MM.1S (cell line): ENCODE results near the gene MYLK2.

Experiments used
- DNase-seq: peaks from one replicate; pipeline ENCODE4 v3.0.0-alpha.2; 2015
- H2AFZ ChIP-seq: fragments of 300-600 bp; sonication (generic); 2 replicates; pipeline ENCODE4 v1.6.0; 2016; ENCODE audit warnings: antibody characterized with exemption, low read length
- H3F3A ChIP-seq: fragments of 300-600 bp; sonication (generic); 2 replicates; pipeline ENCODE4 v1.6.1; 2016; ENCODE audit warnings: mild to moderate bottlenecking, antibody characterized with exemption, low read length, moderate library complexity, mixed read lengths; ENCODE audit not compliant: insufficient read depth
- H3K27ac ChIP-seq: fragments of 300-600 bp; sonication (generic); 2 replicates; pipeline ENCODE4 v1.5.1; 2016; ENCODE audit warnings: mild to moderate bottlenecking, low read length
- H3K27me3 ChIP-seq: fragments of 300-600 bp; sonication (generic); replicated peaks from 2 replicates; pipeline ENCODE4 v1.6.0; 2016; ENCODE audit warnings: low read length; ENCODE audit not compliant: insufficient read depth
- H3K36me3 ChIP-seq: fragments of 300-600 bp; sonication (generic); replicated peaks from 2 replicates; pipeline ENCODE4 v1.6.1; 2016; ENCODE audit warnings: mild to moderate bottlenecking, low read length, mixed read lengths; ENCODE audit not compliant: insufficient read depth
- H3K4me1 ChIP-seq: fragments of 300-600 bp; sonication (generic); 2 replicates; pipeline ENCODE4 v1.6.1; 2016; ENCODE audit warnings: low read length, mixed read lengths
- H3K4me2 ChIP-seq: fragments of 300-600 bp; sonication (generic); 2 replicates; pipeline ENCODE4 v1.6.0; 2016; ENCODE audit warnings: low read depth, low read length
- H3K4me3 ChIP-seq: fragments of 300-600 bp; sonication (generic); 2 replicates; pipeline ENCODE4 v1.5.1; 2016; ENCODE audit warnings: low read length, mixed read lengths
- H3K79me2 ChIP-seq: fragments of 300-600 bp; sonication (generic); 2 replicates; pipeline ENCODE4 v1.6.1; 2016; ENCODE audit warnings: mixed run types, low read length, mixed read lengths
- H3K9ac ChIP-seq: fragments of 300-600 bp; sonication (generic); 2 replicates; pipeline ENCODE4 v1.6.1; 2016; ENCODE audit warnings: low read length, mixed read lengths
- H3K9me2 ChIP-seq: fragments of 300-600 bp; sonication (generic); replicated peaks from 2 replicates; pipeline ENCODE4 v1.6.1; 2016; ENCODE audit warnings: mild to moderate bottlenecking, low read length, mixed read lengths; ENCODE audit not compliant: insufficient read depth
- H3K9me3 ChIP-seq: fragments of 300-600 bp; sonication (generic); replicated peaks from 2 replicates; pipeline ENCODE4 v1.6.1; 2016; ENCODE audit warnings: mild to moderate bottlenecking, low read length, mixed read lengths; ENCODE audit not compliant: insufficient read depth
- H4K20me1 ChIP-seq: fragments of 300-600 bp; sonication (generic); 2 replicates; pipeline ENCODE4 v1.6.1; 2016; ENCODE audit warnings: mild to moderate bottlenecking, low read length, moderate library complexity, mixed read lengths; ENCODE audit not compliant: insufficient read depth
- EZH2 ChIP-seq: fragments of 300-600 bp; sonication (generic); optimal IDR thresholded peaks from 2 replicates; pipeline ENCODE3; 2017; ENCODE audit warnings: low read depth, mild to moderate bottlenecking, antibody characterized with exemption, low read length, mixed read lengths
- EZH2phosphoT487 ChIP-seq: fragments of 300-600 bp; sonication (generic); IDR thresholded peaks from 2 replicates; pipeline ENCODE4 v1.6.1; 2018; ENCODE audit warnings: antibody characterized with exemption, low read length
- TF ChIP-seq, protein P1 (sequence below): fragments of 300-600 bp; sonication (generic); IDR thresholded peaks from 2 replicates; pipeline ENCODE4 v1.5.1; 2016; ENCODE audit warnings: antibody characterized with exemption, low read length, mixed read lengths

The MYLK2 gene

DNA sequence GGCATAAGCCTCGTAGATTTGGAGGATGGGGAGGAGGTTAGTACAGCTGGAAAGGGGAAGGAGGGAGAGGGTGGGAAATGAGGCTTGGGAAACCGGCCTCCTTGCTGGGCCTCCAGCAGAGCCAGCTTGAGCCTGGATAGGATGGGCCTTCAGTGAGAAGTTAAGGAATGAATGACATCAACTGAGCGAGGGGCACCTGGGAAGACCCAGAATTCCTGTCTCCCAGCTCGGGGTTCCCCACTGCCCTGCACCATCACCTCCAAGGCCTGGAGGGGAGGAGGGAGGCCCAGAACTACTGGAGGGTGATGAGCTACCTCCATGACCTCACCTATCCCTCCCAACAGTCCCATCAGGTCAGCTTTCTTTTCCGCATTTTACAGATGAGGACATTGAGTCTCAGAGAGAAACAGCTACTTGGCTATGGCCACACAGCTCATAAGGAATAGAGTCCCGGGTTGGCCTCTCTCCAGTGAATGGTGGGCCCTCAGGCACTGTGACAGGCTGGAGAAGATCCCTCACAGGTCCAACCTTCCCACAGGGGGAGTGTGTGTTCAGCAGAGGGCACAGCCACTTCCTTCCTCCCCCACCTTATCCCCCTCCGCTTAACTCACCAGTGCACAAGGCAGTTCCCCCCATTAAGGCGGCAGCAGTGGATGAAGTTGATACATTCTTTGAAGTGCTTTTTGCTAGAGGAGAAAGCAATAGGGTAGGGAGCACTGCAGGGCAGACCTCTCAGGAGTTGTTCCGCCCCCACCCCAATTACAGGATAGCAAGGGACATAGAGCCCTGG, 44.3 kb downstream of the MYLK2 start:
- no peaks in the 10 kb centered on the region for H3F3A ChIP-seq
- H3K9ac ChIP-seq: no peak overlapping the region
- DNase-seq: no peak
- no peaks in the 10 kb centered on the region for H3K36me3 ChIP-seq
- peaks cover 99% of the 10 kb centered on the region for H3K27me3 ChIP-seq
- no peak overlapping the region for H3K4me3 ChIP-seq
- H3K27ac ChIP-seq: no peak overlapping the region
- H3K4me1 ChIP-seq: peaks cover 6% of the 10 kb centered on the region
- no peak overlapping the region for H3K4me2 ChIP-seq
- no peaks in the 10 kb centered on the region for H3K9me3 ChIP-seq
- H3K79me2 ChIP-seq: no peaks in the 10 kb centered on the region
- no peak for TF ChIP-seq EZH2phosphoT487
- H3K9me2 ChIP-seq: no peaks in the 10 kb centered on the region
- no peak overlapping the region for H2AFZ ChIP-seq
- no peaks in the 10 kb centered on the region for H4K20me1 ChIP-seq

DNA sequence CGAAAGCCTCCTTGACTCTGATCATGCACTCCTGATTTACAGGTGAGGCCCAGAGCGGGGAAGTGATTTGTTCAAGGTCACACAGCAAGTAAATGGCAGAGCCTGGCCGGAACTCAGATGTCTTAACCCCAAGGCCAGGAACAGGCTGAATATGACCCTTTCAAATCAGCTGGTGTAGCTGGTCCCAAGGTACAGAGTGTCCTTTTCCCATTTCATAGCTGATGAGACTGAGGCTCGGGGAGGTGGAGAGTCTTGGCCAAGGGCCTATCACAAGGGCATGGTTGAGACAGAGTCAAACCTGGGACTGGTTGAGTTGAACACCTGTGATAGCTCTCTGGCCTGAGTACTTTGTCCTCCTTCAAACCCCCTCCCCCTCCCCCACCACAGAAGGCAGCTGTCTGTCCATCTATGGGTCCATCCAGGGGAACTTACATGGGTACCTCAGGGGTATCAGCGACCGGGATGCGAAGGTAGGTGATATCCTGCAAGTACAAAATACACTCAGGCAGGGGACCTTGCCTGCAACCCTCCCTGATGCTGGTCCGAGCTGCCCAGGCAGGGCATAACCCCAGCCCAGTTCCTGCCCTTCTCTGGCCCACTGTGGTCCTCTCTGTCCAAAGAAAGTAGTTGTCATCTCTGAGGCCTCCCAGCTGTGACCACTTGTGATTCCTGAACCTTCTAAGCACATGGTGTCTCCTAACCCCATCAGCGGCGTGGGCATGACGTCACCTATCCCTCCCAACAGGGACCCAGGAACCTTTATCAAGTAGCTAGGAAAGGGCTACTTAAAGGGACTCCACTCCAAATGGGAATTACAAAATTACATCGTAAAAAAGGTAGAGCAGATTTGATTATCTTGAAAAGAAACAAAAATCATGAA, 45.6 kb downstream of the MYLK2 start:
- Histone ChIP-seq H3K4me1 (no peaks in the 10 kb centered on the region), H3K9ac (no peak overlapping the region), H3K36me3 (no peaks in the 10 kb centered on the region), H2AFZ (no peak overlapping the region), H3K27ac (no peak overlapping the region), H3F3A (no peaks in the 10 kb centered on the region), H3K79me2 (no peaks in the 10 kb centered on the region), H3K9me3 (no peaks in the 10 kb centered on the region), H3K9me2 (no peaks in the 10 kb centered on the region), H3K27me3 (peaks cover 99% of the 10 kb centered on the region), H3K4me3 (no peak overlapping the region), H4K20me1 (no peaks in the 10 kb centered on the region), H3K4me2 (no peak overlapping the region)
- TF ChIP-seq, protein P1, sequence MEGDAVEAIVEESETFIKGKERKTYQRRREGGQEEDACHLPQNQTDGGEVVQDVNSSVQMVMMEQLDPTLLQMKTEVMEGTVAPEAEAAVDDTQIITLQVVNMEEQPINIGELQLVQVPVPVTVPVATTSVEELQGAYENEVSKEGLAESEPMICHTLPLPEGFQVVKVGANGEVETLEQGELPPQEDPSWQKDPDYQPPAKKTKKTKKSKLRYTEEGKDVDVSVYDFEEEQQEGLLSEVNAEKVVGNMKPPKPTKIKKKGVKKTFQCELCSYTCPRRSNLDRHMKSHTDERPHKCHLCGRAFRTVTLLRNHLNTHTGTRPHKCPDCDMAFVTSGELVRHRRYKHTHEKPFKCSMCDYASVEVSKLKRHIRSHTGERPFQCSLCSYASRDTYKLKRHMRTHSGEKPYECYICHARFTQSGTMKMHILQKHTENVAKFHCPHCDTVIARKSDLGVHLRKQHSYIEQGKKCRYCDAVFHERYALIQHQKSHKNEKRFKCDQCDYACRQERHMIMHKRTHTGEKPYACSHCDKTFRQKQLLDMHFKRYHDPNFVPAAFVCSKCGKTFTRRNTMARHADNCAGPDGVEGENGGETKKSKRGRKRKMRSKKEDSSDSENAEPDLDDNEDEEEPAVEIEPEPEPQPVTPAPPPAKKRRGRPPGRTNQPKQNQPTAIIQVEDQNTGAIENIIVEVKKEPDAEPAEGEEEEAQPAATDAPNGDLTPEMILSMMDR: no peak
- TF ChIP-seq EZH2phosphoT487 (no peak), EZH2 (no peak)
- no peak for DNase-seq

DNA sequence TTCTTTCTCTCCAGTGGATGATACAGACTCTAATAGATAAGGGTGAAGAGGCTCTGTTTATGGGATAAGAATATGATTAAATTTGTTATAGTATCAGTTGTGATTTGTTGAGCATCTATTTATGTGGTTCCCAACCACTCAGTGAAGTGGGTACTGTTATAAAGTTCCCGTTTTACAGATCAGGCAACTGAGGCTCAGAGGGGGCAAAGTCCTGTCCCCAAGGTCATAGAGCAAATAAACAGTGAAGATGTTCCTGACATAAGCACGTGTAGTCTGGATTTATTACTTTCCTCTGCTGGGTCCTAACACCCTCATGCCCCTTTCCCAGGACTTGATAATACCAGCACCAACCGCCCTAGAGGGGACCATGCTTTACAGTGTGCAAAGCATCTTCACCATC, 47.1 kb downstream of the MYLK2 start:
- no peaks in the 10 kb centered on the region for H4K20me1 ChIP-seq
- H3K4me2 ChIP-seq: no peak overlapping the region
- H3K27me3 ChIP-seq: peaks cover 99% of the 10 kb centered on the region
- no peak overlapping the region for H3K27ac ChIP-seq
- H3K9ac ChIP-seq: no peak overlapping the region
- H2AFZ ChIP-seq: no peak overlapping the region
- H3K79me2 ChIP-seq: no peaks in the 10 kb centered on the region
- no peak for DNase-seq
- no peaks in the 10 kb centered on the region for H3K36me3 ChIP-seq
- H3K9me2 ChIP-seq: no peaks in the 10 kb centered on the region
- no peaks in the 10 kb centered on the region for H3K4me1 ChIP-seq
- TF ChIP-seq EZH2 (no peak), EZH2phosphoT487 (no peak)
- TF ChIP-seq, protein P1: no peak
- H3F3A ChIP-seq: no peaks in the 10 kb centered on the region
- no peaks in the 10 kb centered on the region for H3K9me3 ChIP-seq
- no peak overlapping the region for H3K4me3 ChIP-seq
